K562 (cell line): ENCODE measurements around the gene TFAP2A.

Experiments used
- BACH1 ChIP-seq: fragments of 200-800 bp; sonication (Bioruptor generic); IDR thresholded peaks from 2 replicates; pipeline ENCODE4 v1.6.1; 2016; ENCODE audit warnings: missing genetic modification characterization, missing compliant biosample characterization
- BRCA1 ChIP-seq, 2 experiments: fragments of 450-650 bp in 1 of 2; sonication (generic) in 1 of 2; formaldehyde crosslinking in 1 of 2; IDR thresholded peaks; 2 replicates each; pipeline versions ENCODE4 v1.5.0 to v1.6.1; 2017 to 2020; ENCODE audit warnings: mild to moderate bottlenecking in 1 of 2, missing genetic modification reagents in 1 of 2
- CTCF ChIP-seq, 3 experiments: IDR thresholded peaks in 2 of 3; conservative IDR thresholded peaks in 1 of 3; 2 replicates each; pipeline ENCODE4 v1.5.1; 2011 to 2012; ENCODE audit warnings: low read length in 3 of 3, mild to moderate bottlenecking in 3 of 3, control low read depth in 2 of 3, improper control_type of control experiment in 1 of 3, inconsistent platforms in 1 of 3, low read depth in 1 of 3, mixed read lengths in 1 of 3, moderate library complexity in 1 of 3; ENCODE audit not compliant: insufficient read depth in 2 of 3
- DEAF1 ChIP-seq: fragments of 450-650 bp; formaldehyde crosslinking; IDR thresholded peaks from 2 replicates; pipeline ENCODE4 v1.4.0; 2020; ENCODE audit warnings: mild to moderate bottlenecking, moderate library complexity
- NR3C1 ChIP-seq: sonication (generic); formaldehyde crosslinking; IDR thresholded peaks from 2 replicates; pipeline ENCODE4 v1.8.1; 2022; ENCODE audit warnings: missing genetic modification reagents
- POLR2A ChIP-seq: fragments of 450-650 bp; conservative IDR thresholded peaks from 2 replicates; pipeline ENCODE4 v1.6.1; 2016
- POLR2AphosphoS5 ChIP-seq: IDR thresholded peaks from 2 replicates; pipeline ENCODE4 v1.6.1; 2011; ENCODE audit warnings: mild to moderate bottlenecking, low read depth, low read length, moderate library complexity; ENCODE audit not compliant: control insufficient read depth, insufficient read depth
- TF ChIP-seq, protein P1 (sequence below): fragments of 250-450 bp; sonication (Bioruptor Pico); IDR thresholded peaks from 2 replicates; pipeline ENCODE4 v1.5.0; 2020; ENCODE audit warnings: mild to moderate bottlenecking, borderline replicate concordance

- TF ChIP-seq BRCA1 (IDR thresholded peaks at IDR 0.05) = no peak
- no peak for TF ChIP-seq BRCA1 (CRISPR knock-in tag; IDR thresholded peaks at IDR 0.05)
- no peak for TF ChIP-seq NR3C1 (CRISPR knock-in tag)
- TF ChIP-seq CTCF (IDR thresholded peaks at IDR 0.05 in 2 of 3, conservative IDR thresholded peaks at IDR 0.05 in 1 of 3; ENCODE audit: insufficient read depth in 2 of 3, low read depth in 1 of 3, low read length in 3 of 3) = no peak
- no peak for TF ChIP-seq BACH1 (tag)
- no peak for TF ChIP-seq POLR2AphosphoS5
- no peak for TF ChIP-seq DEAF1 (CRISPR knock-in tag)
- no peak for TF ChIP-seq POLR2A
- TF ChIP-seq, protein P1, sequence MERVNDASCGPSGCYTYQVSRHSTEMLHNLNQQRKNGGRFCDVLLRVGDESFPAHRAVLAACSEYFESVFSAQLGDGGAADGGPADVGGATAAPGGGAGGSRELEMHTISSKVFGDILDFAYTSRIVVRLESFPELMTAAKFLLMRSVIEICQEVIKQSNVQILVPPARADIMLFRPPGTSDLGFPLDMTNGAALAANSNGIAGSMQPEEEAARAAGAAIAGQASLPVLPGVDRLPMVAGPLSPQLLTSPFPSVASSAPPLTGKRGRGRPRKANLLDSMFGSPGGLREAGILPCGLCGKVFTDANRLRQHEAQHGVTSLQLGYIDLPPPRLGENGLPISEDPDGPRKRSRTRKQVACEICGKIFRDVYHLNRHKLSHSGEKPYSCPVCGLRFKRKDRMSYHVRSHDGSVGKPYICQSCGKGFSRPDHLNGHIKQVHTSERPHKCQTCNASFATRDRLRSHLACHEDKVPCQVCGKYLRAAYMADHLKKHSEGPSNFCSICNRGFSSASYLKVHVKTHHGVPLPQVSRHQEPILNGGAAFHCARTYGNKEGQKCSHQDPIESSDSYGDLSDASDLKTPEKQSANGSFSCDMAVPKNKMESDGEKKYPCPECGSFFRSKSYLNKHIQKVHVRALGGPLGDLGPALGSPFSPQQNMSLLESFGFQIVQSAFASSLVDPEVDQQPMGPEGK (CRISPR knock-in tag) = no peak
Measured at GRCh38 chr6:10416516-10416862, 1.6 kb upstream of the TFAP2A start.
